Mesendoderm (in vitro differentiated cells): ENCODE measurements around the gene FADS3.

Experiments used
- DNase-seq: peaks from one replicate; pipeline ENCODE4 v3.0.0; 2013
- H2AK5ac ChIP-seq: 2 replicates; pipeline ENCODE4 v1.6.1; 2013; ENCODE audit warnings: low read length, inconsistent platforms
- H2BK120ac ChIP-seq: 2 replicates; pipeline ENCODE4 v1.6.1; 2013; ENCODE audit warnings: low read depth, mild to moderate bottlenecking, low read length, moderate library complexity, mixed read lengths
- H2BK15ac ChIP-seq: replicated peaks from 2 replicates; pipeline ENCODE4 v1.6.1; 2013; ENCODE audit warnings: low read depth, mild to moderate bottlenecking, moderate library complexity
- H2BK5ac ChIP-seq: 2 replicates; pipeline ENCODE4 v1.6.1; 2013; ENCODE audit warnings: low read length, inconsistent platforms
- H3K18ac ChIP-seq: 2 replicates; pipeline ENCODE4 v1.6.1; 2013; ENCODE audit warnings: mild to moderate bottlenecking, low read length, mixed read lengths
- H3K23ac ChIP-seq: one replicate; pipeline ENCODE4 v1.6.1; 2013; ENCODE audit warnings: low read length
- H3K27ac ChIP-seq: 2 replicates; pipeline ENCODE4 v1.5.1; 2013; ENCODE audit warnings: low read depth, mild to moderate bottlenecking, inconsistent platforms, low read length, moderate library complexity
- H3K27me3 ChIP-seq: 2 replicates; pipeline ENCODE4 v1.6.1; 2013; ENCODE audit warnings: low read length, control low read depth, mild to moderate bottlenecking, inconsistent platforms; ENCODE audit not compliant: insufficient read depth, poor library complexity
- H3K36me3 ChIP-seq: 2 replicates; pipeline ENCODE4 v1.6.1; 2013; ENCODE audit warnings: low read length, inconsistent platforms; ENCODE audit not compliant: control insufficient read depth, insufficient read depth
- H3K4ac ChIP-seq: one replicate; pipeline ENCODE4 v1.6.1; 2013; ENCODE audit warnings: low read depth, mild to moderate bottlenecking, low read length, moderate library complexity
- H3K4me1 ChIP-seq: 2 replicates; pipeline ENCODE4 v1.6.1; 2013; ENCODE audit warnings: low read depth, low read length, inconsistent platforms; ENCODE audit not compliant: control insufficient read depth
- H3K4me2 ChIP-seq: 2 replicates; pipeline ENCODE4 v1.6.1; 2013; ENCODE audit warnings: low read length
- H3K4me3 ChIP-seq: 2 replicates; pipeline ENCODE4 v1.5.1; 2013; ENCODE audit warnings: mild to moderate bottlenecking, low read length
- H3K56ac ChIP-seq: one replicate; pipeline ENCODE4 v1.6.1; 2013; ENCODE audit warnings: low read length
- H3K79me1 ChIP-seq: 2 replicates; pipeline ENCODE4 v1.6.1; 2013; ENCODE audit warnings: low read length, inconsistent platforms
- H3K79me2 ChIP-seq: 2 replicates; pipeline ENCODE4 v1.6.1; 2013; ENCODE audit warnings: mild to moderate bottlenecking, low read length; ENCODE audit not compliant: control insufficient read depth, insufficient read depth
- H3K9ac ChIP-seq: 2 replicates; pipeline ENCODE4 v1.6.1; 2013; ENCODE audit warnings: low read length, inconsistent platforms
- H4K5ac ChIP-seq: one replicate; pipeline ENCODE4 v1.6.1; 2013; ENCODE audit warnings: low read length
- H4K8ac ChIP-seq: one replicate; pipeline ENCODE4 v1.6.1; 2013; ENCODE audit warnings: low read depth, mild to moderate bottlenecking, control low read depth, low read length, moderate library complexity
- WGBS: extraction: QIAGEN DNeasy Blood & Tissue Kit; methylation state at CpG from one replicate; pipeline ENCODE4 v1.1.7; 2013; ENCODE audit warnings: low lambda C conversion rate, missing lambda C conversion rate; ENCODE audit not compliant: insufficient coverage; ENCODE audit errors: extremely low coverage; 5-methylcytosine and 5-hydroxymethylcytosine counted together

FADS3 gene

DNA sequence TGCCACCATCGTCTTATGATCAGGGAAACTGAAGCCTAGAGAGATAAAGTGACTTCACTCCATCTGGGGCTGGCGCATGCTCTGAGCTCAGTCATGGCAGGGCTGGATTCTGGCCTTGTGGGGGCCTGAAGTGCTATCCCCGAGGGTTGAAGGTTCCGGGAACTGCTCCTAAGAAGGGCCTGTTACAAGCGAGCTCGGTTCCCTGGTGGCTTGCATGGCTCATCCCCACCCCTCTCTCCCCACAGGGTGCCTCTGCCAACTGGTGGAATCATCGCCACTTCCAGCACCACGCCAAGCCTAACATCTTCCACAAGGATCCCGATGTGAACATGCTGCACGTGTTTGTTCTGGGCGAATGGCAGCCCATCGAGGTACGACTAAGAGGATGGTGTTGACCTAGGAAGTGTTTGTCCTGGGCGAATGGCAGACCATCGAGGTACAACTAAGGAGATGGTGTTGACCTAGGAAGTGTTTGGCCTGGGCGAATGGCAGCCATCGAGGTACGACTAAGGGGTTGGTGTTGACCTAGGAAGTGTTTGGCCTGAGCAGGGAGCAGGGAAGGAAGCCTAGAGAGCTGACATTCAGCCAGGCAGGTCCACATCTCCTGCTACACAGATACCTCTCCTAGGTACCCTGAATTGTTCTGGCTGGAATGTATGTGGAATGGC, 43.3 kb downstream of the FADS3 start:
- H4K8ac ChIP-seq, result no peak overlapping the region
- WGBS, result no CpG with 5 or more reads among the region's 18 CpGs
- no peak overlapping the region for H2AK5ac ChIP-seq
- H3K27ac ChIP-seq, result no peak overlapping the region
- no peaks in the 10 kb centered on the region for H3K4me1 ChIP-seq
- peaks cover 29% of the 10 kb centered on the region for H3K36me3 ChIP-seq
- H2BK5ac ChIP-seq, result no peak overlapping the region
- no peak overlapping the region for H3K23ac ChIP-seq
- no peak for DNase-seq
- H3K79me2 ChIP-seq, result no peaks in the 10 kb centered on the region
- H3K18ac ChIP-seq, result no peak overlapping the region
- H3K79me1 ChIP-seq, result peaks cover 8% of the 10 kb centered on the region
- no peak overlapping the region for H3K4me3 ChIP-seq
- no peak overlapping the region for H3K56ac ChIP-seq
- no peak overlapping the region for H2BK120ac ChIP-seq
- no peak overlapping the region for H3K9ac ChIP-seq
- H2BK15ac ChIP-seq, result no peak overlapping the region
- H4K5ac ChIP-seq, result no peak overlapping the region
- no peak overlapping the region for H3K4ac ChIP-seq
- H3K4me2 ChIP-seq, result no peak overlapping the region
- no peaks in the 10 kb centered on the region for H3K27me3 ChIP-seq

DNA sequence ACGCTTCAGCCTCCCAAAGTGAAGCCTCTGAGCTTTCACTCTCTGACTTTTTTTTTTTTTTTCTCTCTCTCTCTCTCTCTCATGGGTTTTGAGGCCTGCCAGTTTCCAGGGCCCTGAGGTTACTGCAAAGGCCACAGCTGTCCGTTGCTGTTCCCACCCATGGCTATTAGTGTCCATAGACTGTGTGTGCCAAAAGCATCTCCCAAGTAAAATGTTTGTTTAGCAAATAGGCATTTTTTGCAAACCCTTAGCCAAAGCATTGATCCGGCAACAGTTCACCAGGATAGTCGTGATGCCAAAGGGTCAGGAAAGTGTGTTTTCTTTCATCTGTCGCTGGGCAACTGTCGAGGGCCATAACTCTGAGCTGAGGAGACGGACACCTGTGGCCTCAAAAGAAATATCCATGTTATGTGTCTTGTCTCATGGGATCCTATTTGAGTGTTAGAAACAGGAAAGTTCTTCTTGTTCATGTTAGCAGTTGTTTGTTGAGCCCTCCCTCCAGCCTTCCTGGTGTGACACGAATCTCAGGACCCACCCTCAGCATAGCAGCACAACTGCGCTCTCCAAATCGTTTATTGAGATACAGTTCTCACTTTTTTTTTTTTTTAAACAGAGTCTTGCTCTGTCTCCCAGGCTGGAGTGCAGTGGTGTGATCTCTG, 44.9 kb downstream of the FADS3 start:
- H3K18ac ChIP-seq, result no peak overlapping the region
- H2AK5ac ChIP-seq, result no peak overlapping the region
- DNase-seq, result no peak

DNA sequence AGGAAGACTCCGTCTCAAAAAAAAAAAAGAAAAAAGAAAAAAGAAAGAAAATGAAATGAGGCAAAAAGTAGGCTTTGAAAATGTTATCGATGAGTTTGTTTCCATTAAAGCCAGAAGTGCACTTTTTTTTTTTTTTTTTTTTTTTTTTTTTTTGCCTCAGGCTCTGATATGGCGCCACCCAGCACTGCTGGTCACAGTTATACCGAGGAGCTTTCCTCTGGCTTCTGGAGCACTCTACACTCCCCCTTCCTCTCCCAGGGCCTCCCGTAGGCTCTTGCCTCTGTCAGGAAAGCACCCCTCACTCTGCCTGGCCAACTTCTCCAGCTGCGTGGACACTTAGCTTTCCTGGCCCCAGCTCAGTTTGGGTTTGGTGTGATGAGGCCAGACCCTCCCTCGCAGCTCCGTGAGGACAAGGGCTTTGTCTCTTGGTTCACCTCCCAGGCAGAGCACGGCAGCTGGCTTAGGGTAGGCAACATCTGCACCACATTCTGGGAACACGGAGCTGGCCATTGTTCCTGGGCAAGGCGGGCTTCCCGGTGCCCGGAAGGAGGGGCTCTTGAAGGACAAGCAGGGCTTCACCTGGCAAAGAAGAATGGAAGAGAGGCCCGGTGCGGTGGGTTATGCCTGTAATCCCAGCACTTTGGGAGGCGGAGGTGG, 46.3 kb downstream of the FADS3 start:
- no peak overlapping the region for H3K4me3 ChIP-seq
- H2BK15ac ChIP-seq, result no peak overlapping the region
- no peaks in the 10 kb centered on the region for H3K4me1 ChIP-seq
- H3K4ac ChIP-seq, result no peak overlapping the region
- no peak overlapping the region for H3K23ac ChIP-seq
- no peak overlapping the region for H2AK5ac ChIP-seq
- H2BK5ac ChIP-seq, result no peak overlapping the region
- H3K27ac ChIP-seq, result no peak overlapping the region
- no peak overlapping the region for H3K4me2 ChIP-seq
- WGBS, result no CpG with 5 or more reads among the region's 16 CpGs
- H3K79me2 ChIP-seq, result no peaks in the 10 kb centered on the region
- no peaks in the 10 kb centered on the region for H3K27me3 ChIP-seq
- peak overlapping the region; percentile 15 for H3K56ac ChIP-seq
- no peak overlapping the region for H4K5ac ChIP-seq
- H2BK120ac ChIP-seq, result no peak overlapping the region
- H3K36me3 ChIP-seq, result peaks cover 38% of the 10 kb centered on the region
- H3K9ac ChIP-seq, result no peak overlapping the region
- no peak overlapping the region for H4K8ac ChIP-seq
- H3K79me1 ChIP-seq, result peaks cover 13% of the 10 kb centered on the region
- no peak for DNase-seq
- no peak overlapping the region for H3K18ac ChIP-seq

More for the DNA sequence above, 44.9 kb downstream of the FADS3 start:
- Histone ChIP-seq H2BK15ac (no peak overlapping the region), H4K5ac (no peak overlapping the region), H3K79me2 (no peaks in the 10 kb centered on the region), H3K4ac (no peak overlapping the region), H3K4me2 (no peak overlapping the region), H3K79me1 (peaks cover 10% of the 10 kb centered on the region), H3K23ac (no peak overlapping the region), H3K4me1 (no peaks in the 10 kb centered on the region), H2BK5ac (no peak overlapping the region), H3K27ac (no peak overlapping the region), H3K4me3 (no peak overlapping the region), H3K9ac (no peak overlapping the region), H3K27me3 (no peaks in the 10 kb centered on the region), H3K56ac (no peak overlapping the region), H3K36me3 (peaks cover 37% of the 10 kb centered on the region), H2BK120ac (no peak overlapping the region), H4K8ac (no peak overlapping the region)
- no CpG with 5 or more reads among the region's 10 CpGs for WGBS

DNA sequence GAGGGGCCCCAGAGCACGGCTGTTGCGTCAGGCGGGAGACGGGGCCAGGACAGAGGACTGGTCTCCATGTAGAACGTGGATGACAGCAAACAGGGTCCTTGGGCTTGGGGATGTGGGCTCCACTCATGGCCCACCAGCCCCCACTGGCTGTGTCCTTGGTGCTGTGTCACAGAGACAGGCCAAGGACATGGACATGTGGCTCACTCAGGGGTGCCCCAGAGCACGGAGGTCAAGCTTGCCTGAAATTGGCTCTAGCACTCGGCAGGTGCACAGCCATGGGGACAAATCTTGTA, 48.9 kb downstream of the FADS3 start:
- Histone ChIP-seq H2AK5ac (no peak overlapping the region), H3K4me1 (no peaks in the 10 kb centered on the region), H3K4ac (no peak overlapping the region), H3K18ac (no peak overlapping the region), H2BK5ac (no peak overlapping the region), H3K79me1 (peaks cover 18% of the 10 kb centered on the region), H3K56ac (no peak overlapping the region), H2BK15ac (no peak overlapping the region), H2BK120ac (no peak overlapping the region), H4K8ac (no peak overlapping the region), H3K27me3 (no peaks in the 10 kb centered on the region), H3K79me2 (peaks cover 3% of the 10 kb centered on the region), H3K4me3 (no peak overlapping the region), H3K23ac (no peak overlapping the region), H3K9ac (no peak overlapping the region), H3K4me2 (no peak overlapping the region), H4K5ac (no peak overlapping the region), H3K36me3 (peaks cover 33% of the 10 kb centered on the region), H3K27ac (no peak overlapping the region)
- WGBS, result no CpG with 5 or more reads among the region's 7 CpGs
- no peak for DNase-seq

DNA sequence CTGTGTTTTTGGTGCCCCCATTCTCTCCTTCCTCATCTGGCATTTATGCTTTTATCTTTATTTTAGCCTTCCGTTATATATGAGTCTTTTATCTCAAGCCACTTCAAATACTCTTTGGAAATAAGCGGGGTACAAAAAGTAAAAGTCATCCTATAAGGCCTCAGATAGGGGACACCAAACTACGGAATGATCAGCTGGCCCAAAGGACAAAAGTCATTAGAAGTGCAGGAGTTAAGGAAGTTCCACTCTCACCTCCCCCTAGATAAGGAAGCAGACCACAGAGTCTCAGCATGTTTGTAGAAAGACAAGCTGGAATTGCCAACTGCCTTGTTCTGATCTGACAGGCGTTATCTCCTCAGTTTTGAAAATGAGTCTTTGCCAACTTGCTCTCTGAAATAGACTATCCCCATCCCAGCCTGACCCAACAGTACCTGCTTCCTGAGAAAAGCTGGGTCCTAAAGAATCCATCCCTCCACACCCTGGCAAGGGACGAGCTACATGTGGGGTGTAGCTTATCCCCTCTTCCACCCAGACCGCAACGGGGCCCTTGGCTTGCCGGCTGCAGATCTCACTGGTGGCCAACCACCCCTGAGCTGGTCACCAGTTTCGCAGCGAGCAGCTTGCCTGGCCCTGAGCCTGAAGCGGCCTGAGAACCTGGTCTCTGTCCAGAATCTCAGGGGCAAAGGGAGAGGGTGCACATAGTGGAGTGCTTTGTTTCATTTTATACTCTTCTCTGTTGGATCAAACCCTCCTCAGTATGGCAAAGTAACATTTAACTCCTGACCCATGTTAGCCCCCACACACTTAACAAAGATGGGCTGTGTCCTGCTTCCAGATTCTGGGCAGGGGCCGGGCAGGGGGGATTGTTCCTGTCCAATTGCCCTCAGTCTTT, 49.5 kb downstream of the FADS3 start:
- Histone ChIP-seq H4K5ac (no peak overlapping the region), H4K8ac (no peak overlapping the region), H3K9ac (no peak overlapping the region), H2BK15ac (no peak overlapping the region), H3K4ac (no peak overlapping the region), H3K56ac (no peak overlapping the region), H3K4me3 (no peak overlapping the region), H2BK120ac (no peak overlapping the region), H3K79me2 (peaks cover 6% of the 10 kb centered on the region), H3K18ac (no peak overlapping the region), H3K36me3 (peaks cover 31% of the 10 kb centered on the region), H3K4me1 (no peaks in the 10 kb centered on the region), H3K79me1 (peaks cover 20% of the 10 kb centered on the region), H3K4me2 (no peak overlapping the region), H2BK5ac (no peak overlapping the region), H2AK5ac (no peak overlapping the region), H3K27ac (no peak overlapping the region), H3K27me3 (no peaks in the 10 kb centered on the region), H3K23ac (no peak overlapping the region)
- no peak for DNase-seq
- no CpG with 5 or more reads among the region's 12 CpGs for WGBS
